ENCODE results near the gene PUSL1. TPM values are rescaled to one million over a fixed set of nuclear protein-coding genes. Genes with fewer than 3 reads are reported as not detected.

Gene PUSL1
- polyA plus RNA-seq, 1 donor (not counting 4 experiments of a cell fraction or from before 2014, with no cell fraction given): 11.4 TPM

GRCh38 chr1:1280782-1281481 lies 27.5 kb upstream of the PUSL1 start:
- Histone ChIP-seq H2AFZ (ENCODE audit: control insufficient read depth, low read length) (no peak overlapping the region), H3K4me1 (ENCODE audit: control insufficient read depth, extremely low read depth, insufficient read depth, low read length) (peaks cover 12% of the 10 kb centered on the region), H4K20me1 (ENCODE audit: control insufficient read depth, extremely low read depth, insufficient read depth, low read length) (no peaks in the 10 kb centered on the region), H3K79me2 (ENCODE audit: control insufficient read depth, insufficient read depth, low read length) (no peaks in the 10 kb centered on the region), H3K4me3 (ENCODE audit: control insufficient read depth in 2 of 3, extremely low read depth in 1 of 3, insufficient read depth in 2 of 3, low read depth in 1 of 3, low read length in 3 of 3) (no peak overlapping the region), H3K9me1 (ENCODE audit: control insufficient read depth, extremely low read depth, insufficient read depth, low read length) (no peaks in the 10 kb centered on the region), H3K27me3 (ENCODE audit: control insufficient read depth, extremely low read depth, insufficient read depth, low read length) (no peaks in the 10 kb centered on the region), H3K27ac (ENCODE audit: control insufficient read depth, insufficient read depth, low read length) (no peak overlapping the region), H3K36me3 (ENCODE audit: control insufficient read depth in 2 of 2, extremely low read depth in 1 of 2, insufficient read depth in 2 of 2, low read length in 2 of 2) (no peaks in the 10 kb centered on the region), H3K9me3 (ENCODE audit: control insufficient read depth, low read depth, low read length) (no peaks in the 10 kb centered on the region), H3K4me2 (ENCODE audit: control insufficient read depth, extremely low read depth, insufficient read depth, low read depth, low read length) (no peak overlapping the region), H3K9ac (ENCODE audit: control insufficient read depth, extremely low read depth, insufficient read depth, low read length) (no peak overlapping the region)
- TF ChIP-seq EZH2 (IDR thresholded peaks at IDR 0.05; ENCODE audit: low read length): no peak
- no peak for TF ChIP-seq CTCF (optimal IDR thresholded peaks at IDR 0.05 in 1 of 3, IDR thresholded peaks at IDR 0.05 in 1 of 3, conservative IDR thresholded peaks at IDR 0.05 in 1 of 3; ENCODE audit: extremely low read depth in 1 of 3, insufficient read depth in 2 of 3, low read length in 3 of 3)
- dilution Hi-C loops (cut with MboI; ENCODE audit: extremely low pct_ligation_motif_present, low sequenced_read_pairs): no loop called here
- DNase-seq (ENCODE audit: low read depth, low spot score) (no peak), FAIRE-seq (no peak)

- Histone ChIP-seq H3K4me2 (ENCODE audit: control insufficient read depth, extremely low read depth, insufficient read depth, low read depth, low read length) (peak overlapping the region; percentile 22), H3K79me2 (ENCODE audit: control insufficient read depth, insufficient read depth, low read length) (no peaks in the 10 kb centered on the region), H2AFZ (ENCODE audit: control insufficient read depth, low read length) (no peak overlapping the region), H4K20me1 (ENCODE audit: control insufficient read depth, extremely low read depth, insufficient read depth, low read length) (no peaks in the 10 kb centered on the region), H3K27me3 (ENCODE audit: control insufficient read depth, extremely low read depth, insufficient read depth, low read length) (no peaks in the 10 kb centered on the region), H3K4me1 (ENCODE audit: control insufficient read depth, extremely low read depth, insufficient read depth, low read length) (peaks cover 12% of the 10 kb centered on the region), H3K9me3 (ENCODE audit: control insufficient read depth, low read depth, low read length) (no peaks in the 10 kb centered on the region), H3K9ac (ENCODE audit: control insufficient read depth, extremely low read depth, insufficient read depth, low read length) (no peak overlapping the region), H3K9me1 (ENCODE audit: control insufficient read depth, extremely low read depth, insufficient read depth, low read length) (no peaks in the 10 kb centered on the region), H3K27ac (ENCODE audit: control insufficient read depth, insufficient read depth, low read length) (no peak overlapping the region), H3K36me3 (ENCODE audit: control insufficient read depth in 2 of 2, extremely low read depth in 1 of 2, insufficient read depth in 2 of 2, low read length in 2 of 2) (no peaks in the 10 kb centered on the region), H3K4me3 (ENCODE audit: control insufficient read depth in 2 of 3, extremely low read depth in 1 of 3, insufficient read depth in 2 of 3, low read depth in 1 of 3, low read length in 3 of 3) (no peak overlapping the region)
- TF ChIP-seq EZH2 (IDR thresholded peaks at IDR 0.05; ENCODE audit: low read length) (no peak), CTCF (optimal IDR thresholded peaks at IDR 0.05 in 1 of 3, IDR thresholded peaks at IDR 0.05 in 1 of 3, conservative IDR thresholded peaks at IDR 0.05 in 1 of 3; ENCODE audit: extremely low read depth in 1 of 3, insufficient read depth in 2 of 3, low read length in 3 of 3) (no peak)
- dilution Hi-C loops (cut with MboI; ENCODE audit: extremely low pct_ligation_motif_present, low sequenced_read_pairs): no loop called here
- no peak for DNase-seq (ENCODE audit: low read depth, low spot score)
- peak; percentile 78 for FAIRE-seq
Observed at GRCh38 chr1:1281533-1282321, 26.7 kb upstream of the PUSL1 start.

Data from keratinocyte (primary cell).